HG03378 (cell line): Measurements from ENCODE around the gene TEX19.
"Not testable (repeated sequence)": the region's sequence is repeated elsewhere in the genome, so short reads cannot be mapped to it uniquely, and the experiment has no call there.

Source experiments
- ATAC-seq: cut with Tn5 transposase; IDR thresholded peaks from one replicate; pipeline ENCODE4 v1.9.1; 2021; ENCODE audit warnings: mild to moderate bottlenecking, moderate library complexity; ENCODE audit not compliant: unreplicated experiment

TEX19 gene

DNA sequence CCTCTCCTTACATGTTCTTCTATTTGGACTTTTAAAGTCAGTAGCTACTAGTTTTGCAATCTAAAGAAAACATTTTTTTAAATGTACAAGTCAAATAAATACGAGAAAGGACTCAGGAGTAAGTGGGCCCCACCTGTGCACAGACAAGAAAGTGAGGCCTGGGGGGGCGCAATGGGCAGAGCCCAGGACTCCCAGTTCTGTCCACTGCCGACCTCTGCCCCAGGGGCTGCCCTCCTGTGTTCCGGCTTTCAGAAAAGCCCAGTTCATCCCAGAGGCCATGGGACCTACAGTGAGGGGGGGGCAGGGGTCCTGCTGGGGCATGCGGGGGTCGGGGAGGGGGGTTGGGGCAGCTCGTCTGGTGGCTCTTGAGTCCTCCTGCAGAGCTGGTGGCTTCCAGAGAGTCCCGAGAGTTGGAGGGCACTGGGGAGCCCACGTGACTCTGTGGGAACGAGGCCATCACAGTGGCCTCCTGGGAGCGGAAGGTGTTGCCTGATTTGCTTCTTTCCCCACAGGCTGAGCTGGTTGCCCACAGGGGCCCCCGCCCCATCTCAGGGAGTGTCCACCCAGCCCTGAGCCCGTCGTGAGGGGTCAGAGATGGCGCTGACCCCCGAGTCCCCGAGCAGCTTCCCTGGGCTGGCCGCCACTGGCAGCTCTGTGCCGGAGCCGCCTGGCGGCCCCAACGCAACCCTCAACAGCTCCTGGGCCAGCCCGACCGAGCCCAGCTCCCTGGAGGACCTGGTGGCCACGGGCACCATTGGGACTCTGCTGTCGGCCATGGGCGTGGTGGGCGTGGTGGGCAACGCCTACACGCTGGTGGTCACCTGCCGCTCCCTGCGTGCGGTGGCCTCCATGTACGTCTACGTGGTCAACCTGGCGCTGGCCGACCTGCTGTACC lies 14.9 kb downstream of the TEX19 start:
- no peak for ATAC-seq

- no peak for ATAC-seq
These were observed 15.7 kb downstream of the TEX19 start for GRCh38 chr17:82374626-82375331.

GRCh38 chr17:82375359-82376041 lies 16.5 kb downstream of the TEX19 start:
- ATAC-seq: no peak

GRCh38 chr17:82376042-82376730 lies 17.1 kb downstream of the TEX19 start:
- ATAC-seq: no peak

DNA sequence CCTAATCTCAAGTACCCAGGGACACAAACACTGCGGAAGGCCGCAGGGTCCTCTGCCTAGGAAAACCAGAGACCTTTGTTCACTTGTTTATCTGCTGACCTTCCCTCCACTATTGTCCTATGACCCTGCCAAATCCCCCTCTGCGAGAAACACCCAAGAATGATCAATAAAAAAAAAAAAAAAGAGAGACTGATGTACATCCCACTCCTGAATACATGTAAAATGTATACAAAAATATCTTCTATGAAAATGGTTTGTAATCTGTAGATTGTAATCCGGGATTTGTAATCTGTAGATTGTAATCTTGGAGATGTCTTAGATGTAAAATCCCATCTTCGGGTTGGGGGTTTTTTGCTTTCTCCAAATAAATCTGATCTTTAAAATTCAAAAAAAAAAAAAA lies 18.2 kb downstream of the TEX19 start:
- not testable (repeated sequence) for ATAC-seq

- ATAC-seq: no peak
These were observed 19.1 kb downstream of the TEX19 start for GRCh38 chr17:82377924-82378740.

GRCh38 chr17:82378741-82379021 lies 19.6 kb downstream of the TEX19 start:
- ATAC-seq: no peak

DNA sequence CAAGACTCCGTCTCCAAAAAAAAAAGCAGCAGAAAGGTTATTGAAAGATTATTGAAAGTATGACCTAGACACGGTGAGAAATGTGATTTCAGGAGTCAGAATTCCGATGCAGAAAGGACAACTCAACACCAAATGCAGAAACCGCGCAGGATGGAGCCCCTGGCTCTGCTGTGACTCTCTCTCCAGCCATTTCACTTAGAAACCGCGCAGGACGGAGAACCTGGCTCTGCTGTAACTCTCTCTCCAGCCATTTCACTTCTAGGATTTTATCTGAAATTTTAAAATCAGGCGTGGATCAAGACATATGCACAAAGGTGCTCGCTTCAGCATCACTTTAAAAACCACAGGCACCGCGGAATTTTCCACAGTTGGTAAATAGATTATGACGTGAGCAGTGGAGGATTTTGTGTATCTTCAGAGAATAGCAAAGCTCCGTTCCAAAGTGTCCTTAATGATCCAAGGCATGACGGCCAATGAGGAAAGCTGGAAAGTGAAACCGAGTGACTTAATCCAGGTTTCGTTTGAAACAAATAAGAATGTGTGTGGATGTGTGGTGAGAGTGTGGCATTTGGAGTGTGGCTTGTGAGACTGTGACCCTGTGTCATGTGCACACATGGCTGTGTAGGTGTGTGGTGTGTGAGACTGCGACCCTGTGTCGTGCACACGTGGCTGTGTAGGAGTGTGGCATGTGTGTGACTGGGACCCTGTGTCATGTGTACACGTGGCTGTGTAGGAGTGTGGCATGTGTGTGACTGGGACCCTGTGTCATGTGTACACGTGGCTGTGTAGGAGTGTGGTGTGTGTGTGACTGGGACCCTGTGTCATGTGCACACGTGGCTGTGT lies 22.0 kb downstream of the TEX19 start:
- no peak for ATAC-seq

DNA sequence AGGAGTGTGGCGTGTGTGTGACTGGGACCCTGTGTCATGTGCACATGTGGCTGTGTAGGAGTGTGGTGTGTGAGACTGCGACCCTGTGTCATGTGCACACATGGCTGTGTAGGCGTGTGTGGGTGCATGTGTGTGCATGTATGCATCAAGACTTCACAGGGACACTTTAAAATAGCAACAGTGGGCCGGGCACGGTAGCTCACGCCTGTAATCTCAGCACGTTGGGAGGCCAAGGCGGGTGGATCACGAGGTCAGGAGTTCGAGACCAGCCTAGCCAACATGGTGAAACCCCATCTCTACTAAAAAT lies 22.6 kb downstream of the TEX19 start:
- not testable (repeated sequence) for ATAC-seq

DNA sequence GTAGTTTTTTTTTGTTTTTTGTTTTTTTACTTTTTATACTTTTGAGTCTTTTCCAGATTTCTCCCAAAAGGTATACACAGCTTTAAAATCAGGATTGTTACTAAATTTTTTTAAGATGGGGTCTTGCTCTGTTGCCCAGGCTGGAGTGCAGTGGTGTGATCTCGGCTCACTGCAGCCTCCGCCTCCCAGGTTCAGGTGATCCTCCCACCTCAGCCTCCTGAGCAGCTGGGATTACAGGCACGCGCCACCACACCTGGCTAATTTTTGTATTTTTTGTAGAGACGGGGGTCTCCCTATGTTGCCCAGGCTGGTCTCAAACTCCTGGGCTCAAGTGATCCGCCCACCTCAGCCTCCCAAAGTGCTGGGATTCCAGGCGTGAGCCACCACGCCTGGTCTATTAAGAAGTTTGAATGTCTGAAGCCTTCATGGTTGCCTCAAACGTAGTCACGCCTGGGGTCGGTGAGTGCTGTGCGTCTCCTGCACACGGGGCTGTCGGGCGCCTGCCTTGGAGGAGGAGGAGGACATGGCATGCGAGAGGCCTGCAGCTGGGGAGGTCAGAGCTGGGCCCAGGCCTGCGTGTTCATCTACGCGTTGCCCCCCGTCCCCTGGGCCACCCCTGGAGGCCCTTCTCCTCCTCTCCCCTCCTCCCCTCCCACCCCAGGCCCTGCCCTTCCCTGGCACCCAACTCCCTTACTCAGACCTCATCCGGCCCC lies 23.3 kb downstream of the TEX19 start:
- not testable (repeated sequence) for ATAC-seq

DNA sequence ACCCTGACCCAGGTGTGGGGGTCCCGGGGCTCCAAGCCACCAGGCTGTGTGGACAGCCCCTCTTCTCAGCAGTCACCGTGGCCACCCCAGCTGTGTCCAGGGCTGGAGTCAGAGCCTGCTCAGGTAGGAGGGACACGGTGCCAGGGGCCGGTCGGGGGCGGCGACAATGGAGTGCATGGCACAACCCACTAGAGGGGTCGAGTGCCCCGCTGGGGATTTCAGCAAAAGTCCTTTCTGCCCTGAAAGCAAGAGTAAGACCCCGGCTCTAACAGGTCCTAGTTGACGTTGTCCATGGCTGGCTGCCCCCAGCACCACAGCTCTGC lies 23.8 kb downstream of the TEX19 start:
- ATAC-seq: no peak

DNA sequence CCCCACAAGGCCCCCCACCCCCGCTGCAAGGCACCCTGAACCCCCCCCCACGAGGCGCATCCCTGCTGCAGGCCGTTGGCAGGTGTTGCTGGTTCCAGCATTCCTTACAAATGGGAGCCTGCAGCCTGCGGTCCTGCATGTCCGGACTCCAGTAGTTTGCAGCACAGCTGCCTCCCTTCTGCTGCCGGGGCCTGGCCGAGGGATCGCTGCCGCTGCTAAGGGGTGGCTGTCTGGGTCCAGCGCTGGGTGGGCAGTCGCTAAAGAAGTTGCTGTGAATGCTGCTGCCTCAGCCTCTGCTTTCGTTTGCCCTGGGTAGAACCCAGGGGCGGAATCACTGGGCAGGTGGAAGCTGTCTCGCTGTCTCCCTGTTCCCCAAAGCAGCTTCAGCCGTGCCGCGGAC lies 24.4 kb downstream of the TEX19 start:
- no peak for ATAC-seq

DNA sequence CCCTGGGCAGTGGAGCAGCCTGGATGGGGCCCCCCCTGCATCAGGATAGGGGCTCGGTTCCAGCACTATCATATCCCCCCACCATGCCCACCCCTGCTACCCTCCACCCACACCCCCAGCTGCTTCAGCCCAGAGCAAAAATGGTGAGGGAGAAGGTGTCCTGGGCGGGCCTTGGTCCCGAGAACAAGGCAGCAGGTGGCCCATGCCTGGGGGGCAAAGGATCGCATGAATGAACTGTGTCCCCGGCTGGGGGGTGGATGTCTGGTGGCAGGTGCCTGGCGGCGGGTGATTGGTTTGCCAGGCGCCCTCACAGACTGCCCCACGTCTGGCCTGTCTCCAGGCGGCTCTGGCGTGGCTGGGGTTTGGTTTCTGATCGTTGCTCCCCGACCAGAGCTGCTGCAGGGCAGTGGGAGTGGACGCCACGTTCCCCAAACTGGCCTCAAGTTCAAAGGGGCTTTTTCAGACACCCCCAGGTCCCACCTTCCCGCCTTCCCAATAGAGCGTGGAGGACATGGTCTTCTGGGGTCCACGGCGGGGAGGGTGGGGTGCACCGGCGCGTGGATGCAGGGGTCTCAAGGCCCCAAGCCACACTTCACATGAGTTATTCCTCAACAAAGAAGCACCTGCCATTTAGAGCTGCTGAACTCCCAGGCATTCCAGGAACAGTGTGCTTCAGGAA lies 25.1 kb downstream of the TEX19 start:
- no peak for ATAC-seq

DNA sequence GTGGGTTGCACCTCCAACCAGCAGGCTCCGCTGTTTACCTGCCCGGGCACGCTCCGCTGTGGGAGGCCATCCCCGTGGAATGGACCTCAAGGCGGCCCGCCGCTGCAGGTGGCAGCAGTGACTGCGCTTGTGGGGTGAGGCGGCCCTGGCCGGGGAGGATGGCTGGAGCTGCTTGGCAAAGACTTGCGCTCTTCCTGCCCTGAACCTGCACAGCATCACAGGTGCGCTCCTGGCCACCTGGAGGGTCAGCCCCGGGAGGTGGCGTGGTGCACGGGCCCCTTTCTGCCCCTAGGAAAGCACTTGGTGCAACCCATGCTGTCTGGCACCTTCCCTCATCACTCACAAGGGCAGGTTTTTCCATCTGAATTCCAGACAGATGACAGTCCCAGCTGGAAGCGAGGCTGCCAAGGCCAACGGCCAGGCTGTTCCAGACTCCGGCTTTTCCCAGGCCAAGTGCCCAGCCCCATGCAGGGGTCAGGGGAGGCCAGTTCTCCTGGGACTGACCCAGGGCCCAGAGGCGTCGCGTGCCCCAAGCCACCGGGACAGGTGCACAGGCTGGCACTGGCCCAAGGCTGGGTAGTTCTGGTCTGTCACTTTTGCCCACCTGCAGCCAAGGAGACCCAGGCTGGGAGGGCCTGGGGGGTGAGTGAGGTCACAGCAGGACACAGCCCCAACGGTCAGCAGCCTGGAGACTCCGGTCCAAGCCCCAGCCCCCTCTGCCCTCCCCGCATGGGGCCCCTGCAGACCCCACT lies 25.9 kb downstream of the TEX19 start:
- ATAC-seq: no peak

- ATAC-seq: no peak
These were observed 26.7 kb downstream of the TEX19 start for GRCh38 chr17:82385559-82386254.

DNA sequence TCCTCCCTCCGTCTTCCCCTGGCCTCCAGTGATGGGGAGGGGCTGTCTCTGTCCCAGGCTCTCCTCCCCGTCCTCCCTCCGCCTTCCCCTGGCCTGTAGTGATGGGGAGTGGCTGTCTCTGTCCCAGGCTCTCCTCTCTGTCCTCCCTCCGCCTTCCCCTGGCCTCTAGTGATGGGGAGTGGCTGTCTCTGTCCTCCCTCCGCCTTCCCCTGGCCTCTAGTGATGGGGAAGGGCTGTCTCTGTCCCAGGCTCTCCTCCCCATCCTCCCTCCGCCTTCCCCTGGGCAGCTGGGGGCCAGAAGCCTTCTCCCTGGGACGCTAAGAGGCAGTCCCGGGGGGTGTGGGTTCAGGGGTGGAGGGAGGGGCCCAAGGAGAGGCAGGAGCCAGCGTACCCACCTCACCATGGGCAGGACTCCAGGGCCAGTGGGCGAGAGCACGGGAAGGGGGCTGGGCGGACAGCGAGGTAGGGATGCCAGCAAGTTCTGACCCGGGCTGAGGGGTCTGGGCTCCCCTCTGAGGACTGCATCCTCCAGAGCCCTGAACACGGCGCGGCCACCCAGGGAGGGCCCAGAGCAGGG lies 27.3 kb downstream of the TEX19 start:
- ATAC-seq: no peak
